NOMO-1 treated with dmso at 0.1 percent for 144 hours (cell line): Measurements from ENCODE around the gene PPP1R12B.
A peak's percentile ranks its signal among the peaks of the same experiment; 100 is the strongest.

Source experiments
- DNase-seq: peaks from one replicate; lab custom pipeline; 2025; ENCODE audit not compliant: unreplicated experiment; lab: John Stamatoyannopoulos, UW

Gene PPP1R12B

GRCh38 chr1:202348509-202349205 lies at the start of gene PPP1R12B:
Gene PPP1R12B (plus strand): TSS chr1:202348699. CDS start chr1:202348852, 153 bp downstream.
- DNase-seq, result peak; percentile 97

GRCh38 chr1:202302166-202302565 lies 46.3 kb upstream of the PPP1R12B start:
- DNase-seq, result no peak

GRCh38 chr1:202304375-202304774 lies 44.1 kb upstream of the PPP1R12B start:
- no peak for DNase-seq

- no peak for DNase-seq
Observed at GRCh38 chr1:202305168-202305567, 43.3 kb upstream of the PPP1R12B start.

- no peak for DNase-seq
Observed at GRCh38 chr1:202306535-202307345, 41.8 kb upstream of the PPP1R12B start.

- no peak for DNase-seq
Observed at GRCh38 chr1:202310071-202310725, 38.3 kb upstream of the PPP1R12B start.

- no peak for DNase-seq
Observed at GRCh38 chr1:202310746-202311145, 37.8 kb upstream of the PPP1R12B start.

- no peak for DNase-seq
Observed at GRCh38 chr1:202311875-202312635, 36.4 kb upstream of the PPP1R12B start.

- peak; percentile 2 for DNase-seq
Observed at GRCh38 chr1:202315576-202316168, 32.8 kb upstream of the PPP1R12B start.

- no peak for DNase-seq
Observed at GRCh38 chr1:202316186-202316585, 32.3 kb upstream of the PPP1R12B start.

- DNase-seq, result no peak
Observed at GRCh38 chr1:202317941-202318925, 30.3 kb upstream of the PPP1R12B start.

- no peak for DNase-seq
Observed at GRCh38 chr1:202319381-202320080, 29.0 kb upstream of the PPP1R12B start.

GRCh38 chr1:202320081-202320405 lies 28.5 kb upstream of the PPP1R12B start:
- DNase-seq, result no peak

- no peak for DNase-seq
Observed at GRCh38 chr1:202323731-202324130, 24.8 kb upstream of the PPP1R12B start.

GRCh38 chr1:202324646-202325045 lies 23.9 kb upstream of the PPP1R12B start:
- no peak for DNase-seq

- DNase-seq, result no peak
Observed at GRCh38 chr1:202329891-202330290, 18.6 kb upstream of the PPP1R12B start.

GRCh38 chr1:202333861-202334260 lies 14.6 kb upstream of the PPP1R12B start:
- DNase-seq, result no peak

GRCh38 chr1:202343652-202344349 lies 4.7 kb upstream of the PPP1R12B start:
- DNase-seq, result peak; percentile 17
